Pancreas (tissue), 10 donors: ENCODE measurements around the gene CAMK4. TPM values are rescaled to one million over a fixed set of nuclear protein-coding genes. Genes with fewer than 3 reads are reported as not detected.

Experiments
- ATAC-seq, 4 donors: fragments of 200-7000 bp; cut with Tn5 transposase; one replicate each; pipeline versions ENCODE4 v1.8.0 to v1.9.1; 2020; ENCODE audit warnings: mild to moderate bottlenecking in 4 of 4, moderate library complexity in 4 of 4
- DNase-seq, 6 donors: peaks; one replicate each; pipeline ENCODE4 v3.0.0-alpha.2; 2020
- FAIRE-seq: peaks from 2 replicates; lab custom pipeline; 2012; peaks lifted over from hg19 to GRCh38; lab: Jason Lieb, UNC
- H3K27ac ChIP-seq, 4 donors: fragments of 200-600 bp; sonication (generic); 1 replicate in 3 of 4; 2 replicates in 1 of 4; pipeline versions ENCODE4 v1.5.0 to v1.8.0; 2020
- H3K27me3 ChIP-seq, 4 donors: fragments of 200-600 bp; one replicate each; pipeline ENCODE4 v1.8.0; 2021
- H3K36me3 ChIP-seq, 3 donors: fragments of 200-600 bp; sonication (generic) in 1 of 3; one replicate each; pipeline versions ENCODE4 v1.5.0 to v1.8.0; 2020 to 2021
- H3K4me1 ChIP-seq, 3 donors: fragments of 200-600 bp; one replicate each; pipeline ENCODE4 v1.8.0; 2021
- H3K4me3 ChIP-seq, 4 donors: fragments of 200-600 bp; sonication (generic) in 2 of 4; one replicate each; pipeline versions ENCODE4 v1.5.0 to v1.8.0; 2020 to 2021
- H3K9me3 ChIP-seq, 4 donors: fragments of 200-600 bp; one replicate each; pipeline ENCODE4 v1.8.0; 2021
- CTCF ChIP-seq, 4 donors: fragments of 200-600 bp; sonication (generic) in 3 of 4; IDR thresholded peaks; one replicate each; pipeline versions ENCODE4 v1.5.0 to v1.8.0; 2021; ENCODE audit warnings: antibody characterized with exemption in 4 of 4
- WGBS, 2 donors: extraction: QIAGEN DNeasy Blood & Tissue Kit; methylation state at CpG; one replicate each; pipeline ENCODE4 v1.1.7; 2013; 5-methylcytosine and 5-hydroxymethylcytosine counted together
- intact Hi-C, 3 donors: fragments of 100-400 bp; cut with DNase I; formaldehyde crosslinking; loops; one replicate each; pipeline versions ENCODE4 v1.11.1 to v1.14.2; 2022
- polyA plus RNA-seq, 2 donors: library from polyadenylated mRNA; stranded (reverse); fragments of 200-250 nt; gene quantifications; one replicate each; pipeline ENCODE4 v1.2.3, GENCODE V29; 2013
- total RNA-seq, 6 donors: library from RNA; stranded (reverse); fragmentation: NEBNext Ultra II Directional in 4 of 6; extraction: Animal tissue kit (Norgen Biotek cat#: 25700) in 4 of 6; gene quantifications; one replicate each; pipeline versions ENCODE4 v1.2.1 to v1.2.4, GENCODE V29; 2021 to 2023
- donor health status: healthy with polysubstance abuse.
- donor health status: DM: no; HTN: no; CAD: no; lungs with moderate emphysema.
- donor health status: DM: no; HTN: no; CAD: no.
- donor health status: control.
- donor health status: control.
- donor health status: Bipolar disorder and iron deficiency.
- donor health status: DM: yes; HTN: yes; CAD: no.
- donor health status: DM: no; HTN: no; CAD: no.
- donor health status: DM: no; HTN: no; CAD: no.
- donor health status: DM: yes; HTN: yes; CAD: no.

CAMK4 gene
- total and polyA plus RNA-seq, 8 donors = 0.04 to 1.3 (median 0.34) TPM

- TF ChIP-seq CTCF (IDR thresholded peaks at IDR 0.05) = no peak
Measured at GRCh38 chr5:111242606-111243005, 18.4 kb downstream of the CAMK4 start.

GRCh38 chr5:111243318-111243717, 19.1 kb downstream of the CAMK4 start:
- FAIRE-seq = no peak

More at GRCh38 chr5:111242606-111243005, 18.4 kb downstream of the CAMK4 start:
- 72 to 86% methylated on average over 10 of the region's 10 CpGs for WGBS, 2 donors
- Histone ChIP-seq H3K9me3 (no peaks in the 10 kb centered on the region), H3K27me3 (no peaks in the 10 kb centered on the region), H3K27ac (no peak overlapping the region), H3K36me3 (no peaks in the 10 kb centered on the region), H3K4me3 (no peak overlapping the region), H3K4me1 (no peaks in the 10 kb centered on the region)
- FAIRE-seq (no peak), DNase-seq (no peak), ATAC-seq (no peak)
- intact Hi-C loops = no loop called here

GRCh38 chr5:111245654-111246053, 21.5 kb downstream of the CAMK4 start:
- no peaks in the 10 kb centered on the region for H3K27me3 ChIP-seq

More at GRCh38 chr5:111243318-111243717, 19.1 kb downstream of the CAMK4 start:
- H3K4me3 ChIP-seq = no peak overlapping the region
- no peak for TF ChIP-seq CTCF (IDR thresholded peaks at IDR 0.05)
- no peak overlapping the region for H3K27ac ChIP-seq
- WGBS, 2 donors = 71 to 76% methylated on average over 1 of the region's 1 CpG
- no peaks in the 10 kb centered on the region for H3K36me3 ChIP-seq
- DNase-seq (no peak), ATAC-seq (no peak)
- H3K4me1 ChIP-seq = no peaks in the 10 kb centered on the region
- intact Hi-C loops = no loop called here
- no peaks in the 10 kb centered on the region for H3K27me3 ChIP-seq
- no peaks in the 10 kb centered on the region for H3K9me3 ChIP-seq

GRCh38 chr5:111246459-111246858, 22.3 kb downstream of the CAMK4 start:
- DNase-seq = no peak
- Histone ChIP-seq H3K4me1 (no peaks in the 10 kb centered on the region), H3K9me3 (no peaks in the 10 kb centered on the region), H3K27me3 (no peaks in the 10 kb centered on the region), H3K36me3 (no peaks in the 10 kb centered on the region), H3K27ac (no peak overlapping the region), H3K4me3 (no peak overlapping the region)
- no peak for TF ChIP-seq CTCF (IDR thresholded peaks at IDR 0.05)
- no peak for ATAC-seq
- no peak for FAIRE-seq
- intact Hi-C loops = no loop called here
- 49 to 73% methylated on average over 1 of the region's 1 CpG for WGBS, 2 donors

More at GRCh38 chr5:111245654-111246053, 21.5 kb downstream of the CAMK4 start:
- DNase-seq (no peak), ATAC-seq (no peak), FAIRE-seq (no peak)
- no peaks in the 10 kb centered on the region for H3K4me1 ChIP-seq
- intact Hi-C loops = no loop called here
- H3K9me3 ChIP-seq = no peaks in the 10 kb centered on the region
- H3K36me3 ChIP-seq = no peaks in the 10 kb centered on the region
- no peak overlapping the region for H3K4me3 ChIP-seq
- WGBS, 2 donors = 79 to 84% methylated on average over 2 of the region's 2 CpGs
- TF ChIP-seq CTCF (IDR thresholded peaks at IDR 0.05) = no peak
- no peak overlapping the region for H3K27ac ChIP-seq

GRCh38 chr5:111248571-111248970, 24.4 kb downstream of the CAMK4 start:
- no peak for FAIRE-seq
- H3K27me3 ChIP-seq = no peaks in the 10 kb centered on the region

More at GRCh38 chr5:111248571-111248970, 24.4 kb downstream of the CAMK4 start:
- intact Hi-C loops = no loop called here
- DNase-seq = no peak
- H3K36me3 ChIP-seq = no peaks in the 10 kb centered on the region
- no peaks in the 10 kb centered on the region for H3K9me3 ChIP-seq
- TF ChIP-seq CTCF (IDR thresholded peaks at IDR 0.05) = no peak
- ATAC-seq = no peak
- H3K4me3 ChIP-seq = no peak overlapping the region
- 76 to 79% methylated on average over 3 of the region's 3 CpGs for WGBS, 2 donors
- no peak overlapping the region for H3K27ac ChIP-seq
- H3K4me1 ChIP-seq = no peaks in the 10 kb centered on the region
